Ovary (tissue), 9 donors: ENCODE measurements around the gene SCART1. TPM values are rescaled to one million over a fixed set of nuclear protein-coding genes. Genes with fewer than 3 reads are reported as not detected.
"Not testable (repeated sequence)": the region's sequence is repeated elsewhere in the genome, so short reads cannot be mapped to it uniquely, and the experiment has no call there.

Experiments
- DNase-seq, 5 donors: peaks; one replicate each; pipeline ENCODE4 v3.0.0-alpha.2; 2019 to 2020
- H3K27ac ChIP-seq, 2 donors: fragments of 200-600 bp; one replicate each; pipeline versions ENCODE4 v1.5.1 to v1.8.0; 2019 to 2022
- H3K27me3 ChIP-seq: fragments of 200-600 bp; one replicate; pipeline ENCODE4 v1.8.0; 2022
- H3K36me3 ChIP-seq: fragments of 200-600 bp; sonication (generic); one replicate; pipeline ENCODE4 v1.5.1; 2019
- H3K4me1 ChIP-seq: one replicate; pipeline ENCODE4 v1.8.1; 2013; ENCODE audit warnings: mild to moderate bottlenecking, moderate library complexity; ENCODE audit not compliant: insufficient read depth
- H3K4me3 ChIP-seq: fragments of 200-600 bp; sonication (generic); one replicate; pipeline ENCODE4 v1.5.1; 2017
- H3K9me3 ChIP-seq, 2 donors: fragments of 200-600 bp in 1 of 2; sonication (generic) in 1 of 2; one replicate each; pipeline versions ENCODE4 v1.5.1 to v1.8.1; 2013 to 2019; ENCODE audit warnings: mild to moderate bottlenecking in 1 of 2, moderate library complexity in 1 of 2
- CTCF ChIP-seq, 3 donors: fragments of 450-650 bp in 2 of 3; fragments of 200-600 bp in 1 of 3; IDR thresholded peaks; one replicate each; pipeline versions ENCODE4 v1.5.1 to v1.8.0; 2016 to 2022; ENCODE audit warnings: antibody characterized with exemption in 3 of 3, mild to moderate bottlenecking in 1 of 3
- EP300 ChIP-seq: sonication (generic); formaldehyde crosslinking; IDR thresholded peaks from one replicate; pipeline ENCODE4 v1.6.1; 2017; ENCODE audit warnings: antibody characterized with exemption
- POLR2A ChIP-seq: fragments of 450-650 bp; IDR thresholded peaks from one replicate; pipeline ENCODE4 v1.6.1; 2017; ENCODE audit warnings: antibody characterized with exemption, mild to moderate bottlenecking, moderate library complexity
- WGBS, 3 donors: extraction: QIAGEN DNeasy Blood & Tissue Kit in 1 of 3; methylation state at CpG; one replicate each; pipeline versions ENCODE4 v1.1.5 to v1.1.7; 2013 to 2017; 5-methylcytosine and 5-hydroxymethylcytosine counted together
- intact Hi-C, 4 donors: fragments of 100-400 bp; cut with DNase I; formaldehyde crosslinking; loops; one replicate each; pipeline versions ENCODE4 v1.11.0 to v1.15.1; 2022 to 2023
- polyA plus RNA-seq, 2 donors: library from polyadenylated mRNA; stranded (reverse); fragments of 200-250 nt in 1 of 2; fragments of 350-450 nt in 1 of 2; fragmentation: Illumina TruSeq in 1 of 2; extraction: RNeasy Lipid Tissue Mini Kit (QIAGEN cat#74804) in 1 of 2; gene quantifications; one replicate each; pipeline ENCODE4 v1.2.3, GENCODE V29; 2013 to 2014
- total RNA-seq, 7 donors: library from RNA; depleted of rRNA in 2 of 7; stranded (reverse); fragments of >200 nt in 2 of 7; fragmentation: NEBNext Ultra II Directional in 3 of 7; extraction: Animal tissue kit (Norgen Biotek cat#: 25700) in 3 of 7; gene quantifications; one replicate each; pipeline versions ENCODE4 v1.1.0 to v1.2.4, GENCODE V29; 2016 to 2023
- donor health status: DM: no; HTN: no; CAD: no; lungs with moderate emphysema.
- donor health status: DM: no; HTN: no; CAD: no.
- donor health status: Bipolar disorder and iron deficiency.
- donor health status: DM: yes; HTN: yes; CAD: no.
- donor health status: DM: no; HTN: no; CAD: no.
- donor health status: DM: yes; HTN: yes; CAD: no.

Gene SCART1
- total and polyA plus RNA-seq, 9 donors, result 0.71 to 5.0 (median 2.7) TPM

- peak in 1 of 5 donors; percentile 4 for DNase-seq
- Histone ChIP-seq H3K9me3 (no peaks in the 10 kb centered on the region), H3K27me3 (no peaks in the 10 kb centered on the region), H3K4me3 (no peak overlapping the region), H3K4me1 (no peaks in the 10 kb centered on the region), H3K27ac (no peak overlapping the region), H3K36me3 (no peaks in the 10 kb centered on the region)
- TF ChIP-seq CTCF (IDR thresholded peaks at IDR 0.05) (no peak), POLR2A (no peak), EP300 (no peak)
- intact Hi-C loops, result no loop called here
- 78 to 84% (median 83%) methylated on average over 11 of the region's 11 CpGs for WGBS, 3 donors
Measured at GRCh38 chr10:133438711-133439273, 15.0 kb upstream of the SCART1 start.

- DNase-seq, result no peak
- H3K27ac ChIP-seq, result no peak overlapping the region
- no peak overlapping the region for H3K4me3 ChIP-seq
Measured at GRCh38 chr10:133439517-133440461, 14.0 kb upstream of the SCART1 start.

GRCh38 chr10:133440633-133441285 lies 13.0 kb upstream of the SCART1 start:
- Histone ChIP-seq H3K27ac (no peak overlapping the region), H3K9me3 (peaks cover 0 to 3% of the 10 kb centered on the region in 2 donors), H3K4me1 (no peaks in the 10 kb centered on the region), H3K27me3 (no peaks in the 10 kb centered on the region), H3K4me3 (no peak overlapping the region), H3K36me3 (no peaks in the 10 kb centered on the region)
- no peak for TF ChIP-seq POLR2A
- TF ChIP-seq EP300, result no peak
- no peak for TF ChIP-seq CTCF (IDR thresholded peaks at IDR 0.05)
- no peak for DNase-seq
- intact Hi-C loops, result no loop called here
- 91 to 94% (median 93%) methylated on average over 15 to 18 of the region's 18 CpGs for WGBS, 3 donors

More at GRCh38 chr10:133439517-133440461, 14.0 kb upstream of the SCART1 start:
- TF ChIP-seq EP300, result no peak
- TF ChIP-seq POLR2A, result no peak
- TF ChIP-seq CTCF (IDR thresholded peaks at IDR 0.05), result no peak
- Histone ChIP-seq H3K4me1 (no peaks in the 10 kb centered on the region), H3K27me3 (no peaks in the 10 kb centered on the region), H3K36me3 (no peaks in the 10 kb centered on the region), H3K9me3 (no peaks in the 10 kb centered on the region)
- intact Hi-C loops, result no loop called here
- 88 to 91% (median 89%) methylated on average over 25 of the region's 25 CpGs for WGBS, 3 donors

GRCh38 chr10:133441356-133441755 lies 12.4 kb upstream of the SCART1 start:
- H3K9me3 ChIP-seq, intact Hi-C loops, H3K4me3 ChIP-seq, H3K27ac ChIP-seq, H3K27me3 ChIP-seq, DNase-seq, H3K36me3 ChIP-seq, H3K4me1 ChIP-seq: not testable (repeated sequence)
- 84 to 86% (median 86%) methylated on average over 8 to 17 of the region's 21 CpGs for WGBS, 3 donors
